Testis (tissue), 2 donors: ENCODE data around the gene CHRNA10.

Source experiments
- CTCF ChIP-seq, 3 experiments: fragments of 450-650 bp in 2 of 3; fragments of 200-600 bp in 1 of 3; sonication (generic) in 1 of 3; IDR thresholded peaks; one replicate each; pipeline ENCODE4 v1.5.1; 2016 to 2019; ENCODE audit warnings: antibody characterized with exemption in 3 of 3, mild to moderate bottlenecking in 2 of 3, moderate library complexity in 1 of 3
- POLR2A ChIP-seq: fragments of 450-650 bp; IDR thresholded peaks from one replicate; pipeline ENCODE4 v1.6.1; 2017; ENCODE audit warnings: antibody characterized with exemption, mild to moderate bottlenecking, moderate library complexity

- no peak for TF ChIP-seq CTCF (IDR thresholded peaks at IDR 0.05)
- no peak for TF ChIP-seq POLR2A
Observed at GRCh38 chr11:3685923-3686322, 14.7 kb upstream of the CHRNA10 start.
